ENCODE measurements around the gene PTPDC1.

PTPDC1 gene

DNA sequence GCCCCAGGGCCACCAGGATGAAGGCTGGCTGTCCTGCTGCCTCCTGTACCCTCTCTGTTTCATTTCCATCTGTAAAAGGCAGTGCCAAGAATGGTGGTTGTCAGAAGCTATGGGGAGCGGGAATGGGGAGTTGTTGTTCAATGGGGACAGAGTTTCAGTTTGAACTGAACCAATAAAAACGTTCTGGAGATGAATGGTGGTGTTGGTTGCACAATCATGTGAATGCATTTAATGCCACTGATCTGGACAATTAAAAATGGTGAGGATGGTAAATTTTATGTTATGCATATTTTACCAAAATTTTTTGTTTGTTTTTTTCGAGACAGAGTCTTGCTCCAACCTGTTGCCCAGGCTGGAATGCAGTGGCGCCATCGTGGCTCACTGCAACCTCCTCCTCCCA lies 58.1 kb downstream of the PTPDC1 start:
- ChIA-PET CTCF (no interaction called here), POLR2A (no interaction called here)
- DNase-seq (ENCODE audit: low read depth, low spot score): no peak
- TF ChIP-seq, protein P1, sequence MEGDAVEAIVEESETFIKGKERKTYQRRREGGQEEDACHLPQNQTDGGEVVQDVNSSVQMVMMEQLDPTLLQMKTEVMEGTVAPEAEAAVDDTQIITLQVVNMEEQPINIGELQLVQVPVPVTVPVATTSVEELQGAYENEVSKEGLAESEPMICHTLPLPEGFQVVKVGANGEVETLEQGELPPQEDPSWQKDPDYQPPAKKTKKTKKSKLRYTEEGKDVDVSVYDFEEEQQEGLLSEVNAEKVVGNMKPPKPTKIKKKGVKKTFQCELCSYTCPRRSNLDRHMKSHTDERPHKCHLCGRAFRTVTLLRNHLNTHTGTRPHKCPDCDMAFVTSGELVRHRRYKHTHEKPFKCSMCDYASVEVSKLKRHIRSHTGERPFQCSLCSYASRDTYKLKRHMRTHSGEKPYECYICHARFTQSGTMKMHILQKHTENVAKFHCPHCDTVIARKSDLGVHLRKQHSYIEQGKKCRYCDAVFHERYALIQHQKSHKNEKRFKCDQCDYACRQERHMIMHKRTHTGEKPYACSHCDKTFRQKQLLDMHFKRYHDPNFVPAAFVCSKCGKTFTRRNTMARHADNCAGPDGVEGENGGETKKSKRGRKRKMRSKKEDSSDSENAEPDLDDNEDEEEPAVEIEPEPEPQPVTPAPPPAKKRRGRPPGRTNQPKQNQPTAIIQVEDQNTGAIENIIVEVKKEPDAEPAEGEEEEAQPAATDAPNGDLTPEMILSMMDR (IDR thresholded peaks at IDR 0.05; ENCODE audit: insufficient read depth, low read length, missing control alignments): no peak
- no peak overlapping the region for H3K4me3 ChIP-seq (ENCODE audit: low read depth, low read length)

DNA sequence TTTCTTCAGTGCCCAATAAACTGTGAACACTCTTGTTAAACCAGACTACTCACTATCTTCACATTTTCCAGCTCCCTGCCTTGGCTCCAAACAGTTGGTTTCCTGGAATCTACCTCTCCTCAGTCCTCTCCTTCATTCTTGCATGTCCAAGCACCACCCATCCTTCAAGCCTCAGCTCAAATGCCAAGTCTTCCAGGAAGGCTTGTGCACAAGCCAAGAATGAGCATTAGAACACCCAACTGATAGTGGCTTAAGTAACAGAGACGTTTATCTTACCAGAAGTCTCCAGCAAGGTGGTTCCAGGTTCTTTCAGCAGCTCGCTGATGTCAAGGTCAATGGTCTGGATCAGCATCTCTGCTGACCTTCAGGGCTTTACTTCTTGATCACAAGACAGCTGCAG lies 60.1 kb downstream of the PTPDC1 start:
- CTCF ChIA-PET: interaction anchor here (0.8 to 0.9 kb wide), 2 partner anchors 13 to 182 kb away, joined by 3 read pairs; no protein-coding TSS in a partner anchor
- POLR2A ChIA-PET: interaction anchor here (1.0 kb wide), 1 partner anchor 22 kb away, joined by 3 read pairs; no protein-coding TSS in a partner anchor
- no peak overlapping the region for H3K4me3 ChIP-seq (ENCODE audit: low read depth, low read length)
- DNase-seq (ENCODE audit: low read depth, low spot score): no peak
- TF ChIP-seq, protein P1 (IDR thresholded peaks at IDR 0.05; ENCODE audit: insufficient read depth, low read length, missing control alignments): no peak

DNA sequence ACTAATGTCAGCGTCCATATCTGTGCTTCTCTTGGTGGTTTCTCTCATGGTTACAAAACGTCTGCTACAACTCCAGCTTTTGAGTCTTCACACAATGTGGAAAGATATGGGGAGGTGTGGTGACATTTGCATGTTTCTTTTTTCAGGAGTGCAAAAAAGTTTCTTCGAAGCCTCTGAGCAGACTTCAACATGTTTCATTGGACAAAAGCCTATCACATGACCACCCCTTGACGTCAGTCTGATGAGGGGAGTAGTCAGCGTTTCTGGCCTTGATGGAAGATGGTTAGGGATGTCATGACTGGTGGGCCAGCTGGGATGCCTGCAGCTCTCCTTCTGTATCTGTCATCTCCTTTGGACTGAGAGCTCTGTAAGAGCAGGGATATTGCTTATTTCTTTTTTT lies 61.4 kb downstream of the PTPDC1 start:
- CTCF ChIA-PET: no interaction called here
- POLR2A ChIA-PET: no interaction called here
- no peak for DNase-seq (ENCODE audit: low read depth, low spot score)
- TF ChIP-seq, protein P1 (IDR thresholded peaks at IDR 0.05; ENCODE audit: insufficient read depth, low read length, missing control alignments): no peak
- no peak overlapping the region for H3K4me3 ChIP-seq (ENCODE audit: low read depth, low read length)

GRCh38 chr9:94147776-94148175 lies 63.5 kb downstream of the PTPDC1 start:
- ChIA-PET POLR2A (no interaction called here), CTCF (interaction anchor here (0.7 kb wide), 1 partner anchor 18 kb away, joined by 3 read pairs; no protein-coding TSS in a partner anchor)
- no peak for DNase-seq (ENCODE audit: low read depth, low spot score)
- TF ChIP-seq, protein P1 (IDR thresholded peaks at IDR 0.05; ENCODE audit: insufficient read depth, low read length, missing control alignments): no peak
- H3K4me3 ChIP-seq (ENCODE audit: low read depth, low read length): no peak overlapping the region

GRCh38 chr9:94148419-94148818 lies 64.2 kb downstream of the PTPDC1 start:
- DNase-seq (ENCODE audit: low read depth, low spot score): no peak
- TF ChIP-seq, protein P1 (IDR thresholded peaks at IDR 0.05; ENCODE audit: insufficient read depth, low read length, missing control alignments): no peak
- ChIA-PET CTCF (interaction anchor here (1.5 kb wide), 1 partner anchor 10 kb away, joined by 3 read pairs; no protein-coding TSS in a partner anchor), POLR2A (interaction anchor here (0.7 kb wide), 1 partner anchor 18 kb away, joined by 3 read pairs; no protein-coding TSS in a partner anchor)
- no peak overlapping the region for H3K4me3 ChIP-seq (ENCODE audit: low read depth, low read length)

DNA sequence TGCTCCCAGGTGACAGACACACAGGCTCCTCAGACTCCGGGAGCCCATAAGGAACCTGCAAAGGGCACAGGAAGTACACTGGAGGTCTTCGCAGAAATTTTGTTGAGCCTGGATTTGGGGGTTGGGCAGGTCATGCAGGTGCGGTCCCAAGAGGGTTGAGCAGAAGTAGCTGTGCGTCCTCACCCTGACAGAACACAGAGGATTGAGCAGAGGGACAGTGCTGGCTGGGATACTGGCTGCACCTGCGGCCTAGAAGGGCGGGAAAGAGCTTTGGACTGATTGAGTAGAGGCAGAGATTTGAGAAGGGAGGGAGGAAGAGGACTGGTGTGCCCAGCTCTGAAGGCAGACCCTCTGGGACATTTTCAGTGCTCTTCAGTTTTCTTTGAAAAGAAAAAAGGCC lies 65.4 kb downstream of the PTPDC1 start:
- ChIA-PET POLR2A (no interaction called here), CTCF (interaction anchor here (1.5 kb wide), 1 partner anchor 9 kb away, joined by 3 read pairs; no protein-coding TSS in a partner anchor)
- TF ChIP-seq, protein P1 (IDR thresholded peaks at IDR 0.05; ENCODE audit: insufficient read depth, low read length, missing control alignments): no peak
- DNase-seq (ENCODE audit: low read depth, low spot score): no peak
- H3K4me3 ChIP-seq (ENCODE audit: low read depth, low read length): no peak overlapping the region
